22Rv1 (cell line): ENCODE results near the gene IL1A.
"Not testable (repeated sequence)": the region's sequence is repeated elsewhere in the genome, so short reads cannot be mapped to it uniquely, and the experiment has no call there.

Source experiments
- H3K27ac ChIP-seq: fragments of 450-650 bp; 2 replicates; pipeline ENCODE4 v1.5.1; 2017
- CTCF ChIP-seq: fragments of 450-650 bp; IDR thresholded peaks from 2 replicates; pipeline ENCODE4 v1.5.1; 2017; ENCODE audit warnings: mild to moderate bottlenecking
- ZFX ChIP-seq: fragments of 450-650 bp; IDR thresholded peaks from 2 replicates; pipeline ENCODE4 v1.6.1; 2017; ENCODE audit warnings: antibody characterized with exemption, borderline replicate concordance

IL1A gene

GRCh38 chr2:112784199-112785189 is at the start of gene IL1A:
Gene IL1A, minus strand, starts transcription at chr2:112784493. Its CDS starts 723 bp downstream, at chr2:112783770.
- no peak within 1 kb of the TSS for H3K27ac ChIP-seq
- TF ChIP-seq ZFX (no peak), CTCF (no peak)

DNA sequence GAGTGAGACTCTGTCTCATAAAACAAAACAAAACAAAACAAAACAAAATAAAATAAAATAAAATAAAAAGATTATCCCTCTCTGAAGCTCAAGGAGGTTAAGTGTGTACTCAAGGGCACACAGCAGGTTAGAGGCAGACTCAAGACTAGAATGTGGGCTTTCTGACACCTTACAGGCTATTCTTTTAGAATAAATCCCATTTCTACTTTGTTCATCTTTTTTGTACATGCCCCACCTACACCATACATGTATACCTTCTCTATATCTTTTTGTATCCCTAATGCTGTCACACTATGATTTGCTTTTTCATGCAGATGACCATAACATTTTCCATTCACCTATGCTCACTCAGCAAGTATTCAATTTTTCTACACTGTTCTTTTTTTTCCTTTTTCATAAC is 49.7 kb upstream of the IL1A start:
- TF ChIP-seq ZFX (no peak), CTCF (no peak)
- no peak overlapping the region for H3K27ac ChIP-seq

- not testable (repeated sequence) for H3K27ac ChIP-seq
Observed at GRCh38 chr2:112833639-112833931, 49.3 kb upstream of the IL1A start.

DNA sequence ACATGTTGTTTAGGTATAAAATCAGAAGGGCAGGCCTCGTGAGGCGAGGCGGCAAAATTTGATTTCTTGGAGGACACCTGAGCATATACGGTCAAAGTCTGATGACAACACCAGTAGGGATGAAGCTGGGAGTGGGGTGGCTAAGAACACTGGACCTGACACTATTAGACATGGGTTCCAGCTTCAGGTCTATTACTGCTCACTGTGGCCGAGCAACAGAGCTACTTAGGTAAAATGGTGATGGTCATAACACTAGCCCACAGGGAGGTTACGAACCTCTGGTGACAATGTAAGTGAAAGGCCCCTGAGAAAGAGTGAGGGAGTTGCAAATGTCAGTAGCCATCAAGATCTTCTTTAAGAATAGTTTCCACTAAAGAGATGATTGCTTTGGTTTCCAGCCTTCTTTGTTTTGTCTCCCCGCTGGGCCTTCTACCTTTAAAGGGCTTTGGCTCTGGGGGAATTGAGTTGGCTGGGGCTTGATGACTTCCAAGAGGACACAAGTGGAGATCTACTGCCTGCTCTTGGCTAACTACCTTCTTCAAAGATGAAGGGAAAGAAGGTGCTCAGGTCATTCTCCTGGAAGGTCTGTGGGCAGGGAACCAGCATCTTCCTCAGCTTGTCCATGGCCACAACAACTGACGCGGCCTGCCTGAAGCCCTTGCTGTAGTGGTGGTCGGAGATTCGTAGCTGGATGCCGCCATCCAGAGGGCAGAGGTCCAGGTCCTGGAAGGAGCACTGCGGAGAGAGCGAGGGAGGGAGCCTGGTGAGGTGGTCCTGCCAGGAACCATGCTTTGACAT is 48.7 kb upstream of the IL1A start:
- no peak overlapping the region for H3K27ac ChIP-seq
- no peak for TF ChIP-seq ZFX
- TF ChIP-seq CTCF = no peak

- H3K27ac ChIP-seq = no peak overlapping the region
- TF ChIP-seq CTCF (no peak), ZFX (no peak)
Observed at GRCh38 chr2:112831946-112832840, 47.9 kb upstream of the IL1A start.

DNA sequence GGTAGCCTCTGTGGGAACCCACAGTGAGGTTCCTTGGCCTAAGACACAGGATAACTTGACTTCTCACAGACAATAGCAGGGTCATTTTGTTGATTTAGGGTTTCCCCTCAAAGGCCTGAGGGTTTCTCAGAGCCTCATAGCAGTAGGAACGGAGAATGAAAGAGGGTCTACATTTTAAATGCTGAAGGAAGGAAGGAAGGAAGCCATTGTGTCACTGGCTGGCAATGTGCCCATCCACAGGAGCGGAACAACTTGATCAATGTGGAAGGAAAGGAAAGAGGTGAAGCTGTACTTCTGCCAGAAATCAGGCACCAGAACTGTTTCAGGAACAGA is 47.2 kb upstream of the IL1A start:
- H3K27ac ChIP-seq = no peak overlapping the region
- TF ChIP-seq CTCF (no peak), ZFX (no peak)
